ENCODE measurements around the gene GUCA1A.
"Not testable (repeated sequence)": the region's sequence is repeated elsewhere in the genome, so short reads cannot be mapped to it uniquely, and the experiment has no call there.

The GUCA1A gene

GRCh38 chr6:42147138-42147562 lies 26.0 kb upstream of the GUCA1A start:
- no peak for DNase-seq (ENCODE audit: low read depth in 2 of 2)

DNA sequence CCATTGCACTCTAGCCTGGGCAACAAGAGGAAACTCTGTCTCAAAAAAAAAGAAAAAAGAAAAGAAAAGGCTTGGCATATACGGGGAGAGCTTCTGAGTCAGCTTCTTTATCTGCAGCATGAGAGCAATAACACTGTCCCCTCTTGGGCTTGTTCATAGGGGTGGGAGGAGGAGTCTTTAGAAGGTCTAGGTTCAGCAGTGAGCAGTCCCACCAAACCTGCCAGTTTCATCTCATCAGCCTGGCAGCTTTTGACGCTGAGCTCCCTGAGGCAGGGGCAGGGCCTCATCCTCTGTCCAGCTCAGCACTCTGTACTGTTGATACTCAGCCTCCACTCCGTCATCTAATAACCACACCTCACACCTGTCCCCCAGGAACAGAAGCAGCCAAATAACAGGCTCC lies 25.1 kb upstream of the GUCA1A start:
- no peak for DNase-seq (ENCODE audit: low read depth in 2 of 2)

- DNase-seq (ENCODE audit: low read depth in 2 of 2), result no peak
Measured at GRCh38 chr6:42150254-42150653, 22.9 kb upstream of the GUCA1A start.

GRCh38 chr6:42152024-42152423 lies 21.1 kb upstream of the GUCA1A start:
- no peak for DNase-seq (ENCODE audit: low read depth in 2 of 2)

- DNase-seq (ENCODE audit: low read depth in 2 of 2), result not testable (repeated sequence)
Measured at GRCh38 chr6:42152528-42153213, 20.5 kb upstream of the GUCA1A start.

GRCh38 chr6:42153921-42154320 lies 19.2 kb upstream of the GUCA1A start:
- no peak for DNase-seq (ENCODE audit: low read depth in 2 of 2)

DNA sequence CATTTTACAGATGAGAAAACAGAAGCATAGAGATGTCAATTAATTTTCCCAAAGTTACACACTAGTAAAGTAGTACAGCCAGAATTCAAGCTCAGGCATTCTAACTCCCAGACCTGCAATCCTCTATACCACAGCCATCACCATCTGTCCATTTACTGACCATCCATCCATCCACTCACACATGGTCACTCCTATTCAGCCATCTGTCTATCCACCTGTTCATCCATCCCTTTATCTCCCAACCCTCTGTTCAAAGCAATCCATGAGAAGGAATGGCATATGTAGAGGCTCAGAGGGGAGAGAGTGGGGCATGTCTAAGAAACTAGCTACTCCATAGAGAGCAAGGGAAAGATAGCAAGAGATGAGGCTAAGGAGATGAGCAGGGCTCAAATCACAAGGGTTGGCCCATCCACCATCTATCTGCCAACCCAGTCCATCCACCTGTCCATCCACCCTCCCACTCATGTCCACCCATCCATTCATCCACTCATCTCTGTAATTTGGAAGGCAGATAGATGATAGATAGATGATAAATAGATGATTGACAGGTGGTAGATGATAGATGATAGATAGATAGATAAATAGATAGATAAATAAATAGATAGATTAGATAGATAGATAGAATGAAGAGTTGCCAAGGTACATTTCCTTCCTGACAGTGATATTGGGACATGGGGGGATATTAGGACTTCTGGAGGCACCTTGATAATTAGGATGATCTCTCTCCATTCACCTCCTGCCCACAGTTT lies 18.5 kb upstream of the GUCA1A start:
- DNase-seq (ENCODE audit: low read depth in 2 of 2), result no peak

DNA sequence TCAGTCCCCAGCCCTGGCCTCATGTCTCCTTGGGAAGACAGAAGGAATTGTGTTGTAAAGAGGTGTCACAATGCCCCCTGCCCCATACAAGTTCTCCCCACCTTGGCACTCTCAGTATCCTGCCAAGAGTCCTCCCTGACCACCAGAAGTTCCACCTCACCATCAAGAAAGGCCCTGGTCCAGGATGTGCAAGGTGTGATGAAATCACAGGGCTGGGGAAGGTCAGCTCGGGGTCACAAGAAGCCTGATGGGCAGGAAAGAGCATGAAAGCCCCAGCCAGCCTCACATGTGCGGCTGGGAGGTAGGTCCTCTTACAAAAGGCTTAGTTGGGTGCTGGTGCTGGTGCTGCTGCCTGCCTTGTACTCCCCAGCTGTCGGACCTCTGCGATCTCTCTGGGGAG lies 17.9 kb upstream of the GUCA1A start:
- DNase-seq (ENCODE audit: low read depth in 2 of 2), result no peak

DNA sequence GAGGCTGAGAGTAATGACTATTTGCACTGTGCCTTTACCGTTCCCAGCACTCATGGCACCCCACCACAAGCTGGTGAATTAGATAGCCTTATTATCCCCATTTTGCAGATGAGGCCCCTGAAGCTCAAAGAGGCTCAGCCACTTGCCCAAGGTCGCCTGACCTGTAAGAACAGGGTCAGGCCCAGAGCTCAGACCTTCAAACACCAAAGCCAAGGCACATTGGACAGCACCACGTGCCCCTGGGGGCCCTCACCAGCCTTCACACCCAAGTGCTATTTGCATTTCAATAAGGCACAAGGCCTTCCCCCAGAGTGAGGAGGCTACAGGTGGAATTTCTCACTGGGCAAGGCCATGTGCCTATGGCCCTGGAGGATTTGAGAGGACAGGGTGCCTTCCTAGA lies 16.5 kb upstream of the GUCA1A start:
- no peak for DNase-seq (ENCODE audit: low read depth in 2 of 2)

DNA sequence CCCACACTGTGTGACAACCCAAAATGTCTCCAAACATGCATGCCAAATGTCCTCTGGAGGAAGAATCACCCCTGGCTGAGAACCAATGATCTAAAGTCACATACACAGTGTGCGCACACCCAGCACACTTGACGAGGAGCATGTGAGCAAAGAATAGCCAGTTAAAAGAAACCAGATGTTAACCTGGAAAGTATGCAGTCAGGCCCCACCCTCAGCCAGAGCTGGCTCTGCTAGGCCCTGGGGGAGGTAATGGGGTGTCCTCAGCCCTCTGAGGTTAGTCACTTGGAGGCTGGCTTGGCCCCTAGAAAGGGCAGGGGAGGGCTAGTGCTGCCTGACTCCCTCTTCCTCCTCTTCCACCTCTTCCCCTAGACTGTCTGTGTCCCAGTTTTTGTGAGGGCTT lies 15.2 kb upstream of the GUCA1A start:
- no peak for DNase-seq (ENCODE audit: low read depth in 2 of 2)

DNA sequence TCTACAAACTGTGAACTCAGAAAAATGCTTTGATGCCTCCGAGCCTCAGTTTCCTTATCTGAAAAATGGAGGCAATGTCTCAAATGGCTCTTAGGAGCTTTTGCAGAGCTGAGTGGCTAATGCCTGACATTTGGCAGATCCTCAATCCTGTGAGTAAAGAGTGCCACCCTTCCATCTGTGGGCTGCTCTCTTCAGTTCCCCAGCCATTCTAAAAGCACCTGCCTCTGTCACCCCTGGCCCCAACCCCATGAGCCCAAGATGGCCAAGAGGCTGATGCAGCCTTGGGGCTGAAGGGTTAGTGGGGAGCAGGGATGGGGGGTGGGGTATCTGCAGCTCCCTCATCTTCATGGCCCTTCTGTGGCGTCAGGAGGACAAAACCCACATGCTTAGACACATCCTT lies 14.5 kb upstream of the GUCA1A start:
- DNase-seq (ENCODE audit: low read depth in 2 of 2), result no peak

DNA sequence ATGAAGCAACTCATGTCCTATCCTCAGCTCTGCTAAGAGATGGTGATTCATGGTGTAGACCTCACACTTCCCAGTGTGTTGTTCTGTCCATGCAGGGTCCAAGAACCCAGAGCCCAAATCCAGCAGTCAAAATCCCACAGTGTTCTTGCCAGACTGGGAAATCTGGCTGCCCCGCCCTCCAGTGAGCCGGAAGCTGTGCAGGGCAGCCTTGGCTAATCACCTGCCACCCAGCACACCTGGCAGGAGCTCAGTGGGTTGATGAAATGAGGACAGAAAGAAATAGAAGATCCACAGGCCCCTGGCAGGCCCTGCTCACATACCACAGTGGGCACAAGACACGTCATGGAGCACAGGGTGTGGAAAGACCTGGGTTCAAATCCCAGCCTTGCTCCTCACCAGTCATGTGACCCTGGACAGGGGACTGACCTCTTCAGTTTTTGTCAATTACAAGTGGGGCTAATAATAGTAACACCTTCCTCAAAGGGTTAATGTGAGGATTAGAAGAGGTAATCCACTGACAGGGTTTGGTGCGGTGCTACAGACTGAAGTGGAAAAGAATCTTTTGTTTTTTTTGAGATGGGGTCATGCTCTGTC lies 13.6 kb upstream of the GUCA1A start:
- DNase-seq (ENCODE audit: low read depth in 2 of 2), result no peak

- DNase-seq (ENCODE audit: low read depth in 2 of 2), result no peak
Measured at GRCh38 chr6:42162384-42162783, 10.8 kb upstream of the GUCA1A start.

GRCh38 chr6:42162812-42163211 lies 10.4 kb upstream of the GUCA1A start:
- no peak for DNase-seq (ENCODE audit: low read depth in 2 of 2)

DNA sequence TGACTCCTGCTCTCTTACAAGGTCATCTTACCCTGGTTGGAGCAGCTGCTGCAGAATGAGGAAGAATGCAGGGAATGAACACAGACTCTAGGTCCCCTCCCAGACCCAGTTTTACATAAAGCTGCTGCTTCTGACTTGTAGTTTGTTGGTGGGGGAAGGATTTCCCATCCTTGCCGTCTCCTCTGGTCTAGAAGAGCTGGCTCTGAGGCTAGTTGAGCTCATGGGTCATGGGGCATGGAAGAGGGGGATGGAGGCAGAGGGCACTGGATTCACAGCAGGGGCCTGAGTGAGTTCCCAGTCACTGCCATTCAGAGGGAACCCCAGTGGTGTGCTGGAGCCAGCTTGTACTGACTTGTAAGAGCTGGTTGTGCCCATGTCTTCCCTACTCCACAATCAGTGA lies 9.2 kb upstream of the GUCA1A start:
- no peak for DNase-seq (ENCODE audit: low read depth in 2 of 2)

- no peak for DNase-seq (ENCODE audit: low read depth in 2 of 2)
Measured at GRCh38 chr6:42165016-42165415, 8.1 kb upstream of the GUCA1A start.

DNA sequence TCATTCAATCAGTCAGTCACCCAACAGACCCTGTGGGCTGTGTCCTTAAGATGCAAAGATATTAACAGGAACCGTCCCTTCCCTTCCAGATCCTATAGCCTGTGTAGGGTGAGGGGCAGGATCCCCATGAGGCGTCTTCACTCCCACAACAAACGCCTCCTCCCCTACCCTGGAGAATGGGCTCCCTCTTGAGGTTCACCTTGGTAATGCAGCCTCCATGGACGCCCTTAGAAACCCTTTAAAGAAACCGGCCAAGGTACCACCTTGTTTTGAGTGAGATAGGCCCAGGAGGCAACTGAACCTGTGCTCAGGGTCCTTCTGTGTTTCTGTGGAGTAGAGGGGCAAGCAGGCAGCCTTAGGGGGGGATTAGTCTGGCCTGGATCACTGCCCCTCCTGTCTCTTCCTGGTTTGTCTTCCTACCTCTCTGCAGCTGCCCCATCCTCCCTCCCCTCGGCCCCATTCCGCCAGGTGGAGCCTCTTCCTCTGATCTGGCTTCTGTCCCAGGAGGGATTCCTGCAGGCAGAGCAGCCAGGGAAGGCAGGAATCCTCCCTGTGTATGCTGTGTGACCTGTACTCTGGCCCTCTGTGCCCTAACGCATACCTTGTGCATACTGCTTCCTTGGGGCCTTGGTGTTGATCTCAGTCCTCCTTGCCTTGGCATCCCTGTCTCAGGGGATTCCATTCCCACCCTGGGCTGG lies 6.6 kb upstream of the GUCA1A start:
- peak; percentile 24 to 50 for DNase-seq (ENCODE audit: low read depth in 2 of 2)

- DNase-seq (ENCODE audit: low read depth in 2 of 2), result no peak
Measured at GRCh38 chr6:42168650-42169049, 4.5 kb upstream of the GUCA1A start.

GRCh38 chr6:42169780-42170179 lies 3.4 kb upstream of the GUCA1A start:
- DNase-seq (ENCODE audit: low read depth in 2 of 2), result not testable (repeated sequence)

GRCh38 chr6:42171813-42172581 lies 1.2 kb upstream of the GUCA1A start:
- DNase-seq (ENCODE audit: low read depth in 2 of 2), result no peak

DNA sequence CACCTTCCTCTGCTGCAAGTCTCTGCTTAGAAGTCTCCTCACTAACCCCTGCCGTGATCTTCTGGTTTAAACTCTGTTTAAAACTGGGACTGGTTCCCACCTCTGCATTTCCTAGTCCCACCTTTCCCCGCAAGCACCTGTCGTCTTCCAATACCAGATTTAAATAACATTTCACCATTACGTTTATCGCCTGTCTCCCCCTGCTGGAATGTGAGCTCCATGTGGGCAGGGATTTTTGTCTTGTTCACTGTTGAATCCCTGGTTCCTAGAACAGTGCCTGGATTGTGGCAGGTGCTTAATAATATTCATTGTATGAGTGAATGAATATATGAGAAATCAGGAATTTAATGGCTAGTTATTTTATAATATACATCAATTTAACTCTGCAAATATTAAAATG lies 2.7 kb downstream of the GUCA1A start:
- DNase-seq (ENCODE audit: low read depth in 2 of 2), result no peak

DNA sequence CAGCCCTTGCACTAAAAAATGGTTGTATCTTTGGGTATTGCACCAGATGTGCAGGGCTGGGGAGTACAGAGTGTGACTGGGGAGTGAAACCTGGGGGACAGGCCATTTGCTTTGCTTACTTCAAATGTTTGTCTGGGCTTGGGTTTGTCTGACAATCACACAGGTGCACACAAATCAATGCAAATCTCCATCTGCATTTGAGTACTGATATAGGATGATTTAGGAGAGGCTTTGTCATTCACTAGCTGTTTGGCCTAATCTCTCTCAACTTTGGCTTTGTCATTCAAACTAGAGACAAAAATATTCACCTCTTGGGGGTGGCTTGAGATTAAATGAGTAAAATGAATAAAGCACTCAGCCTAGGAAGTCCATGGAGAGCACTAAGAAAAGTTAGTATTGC lies 3.8 kb downstream of the GUCA1A start:
- DNase-seq (ENCODE audit: low read depth in 2 of 2), result no peak

All from stimulated activated CD8-positive, alpha-beta memory T cell treated with anti-CD3 and anti-CD28 coated beads, Interleukin-15, amount 100 ng/mL, for 4 hours (primary cell).